ENCODE results near the gene SARM1. TPM values are rescaled to one million over a fixed set of nuclear protein-coding genes. Genes with fewer than 3 reads are reported as not detected.
A peak's percentile ranks its signal among the peaks of the same experiment; 100 is the strongest.

The SARM1 gene
- total RNA-seq, 5 donors from 2014 or later (not counting 1 experiment from before 2014, with no cell fraction given): 26.0 to 42.3 (median 37.9) TPM

DNA sequence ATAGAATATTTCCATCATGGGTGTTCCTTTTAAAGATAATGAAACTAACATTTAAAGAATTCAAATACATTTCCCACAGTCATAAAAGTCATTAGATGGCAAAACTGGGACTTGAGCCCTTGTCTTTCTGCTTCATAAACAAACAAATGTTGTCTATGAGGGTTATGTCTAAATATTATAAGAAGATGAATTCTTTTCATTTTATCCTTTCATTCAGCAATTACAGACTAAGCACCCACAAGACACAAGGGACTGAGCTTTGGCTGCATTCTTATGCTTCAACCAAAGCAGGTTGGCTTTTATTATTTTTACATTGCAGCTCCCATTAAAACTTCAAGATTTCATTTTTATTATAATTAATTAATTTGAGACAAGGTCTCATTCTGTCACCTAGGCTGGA, 14.9 kb downstream of the SARM1 start:
- Histone ChIP-seq H3K27me3 (replicated peaks in 1 of 2; ENCODE audit: control insufficient read depth in 2 of 2, extremely low read depth in 1 of 2, insufficient read depth in 2 of 2, low read length in 1 of 2) (peaks cover 4 to 8% of the 10 kb centered on the region in 2 experiments), H3K9me3 (no peaks in the 10 kb centered on the region), H3K36me3 (ENCODE audit: control insufficient read depth in 2 of 2, extremely low read depth in 1 of 2, insufficient read depth in 1 of 2, low read length in 1 of 2) (peaks cover 8 to 26% of the 10 kb centered on the region in 2 donors), H3K4me3 (ENCODE audit: control insufficient read depth in 1 of 2, extremely low read depth in 1 of 2, low read length in 1 of 2) (no peak overlapping the region), H3K27ac (ENCODE audit: low read length) (no peak overlapping the region), H3K4me1 (ENCODE audit: control insufficient read depth in 1 of 2, extremely low read depth in 1 of 2, insufficient read depth in 2 of 2, low read length in 2 of 2) (peaks cover 2 to 28% of the 10 kb centered on the region in 2 experiments)
- CTCF ChIA-PET: no interaction called here
- Mint-ChIP-seq H3K9me3 (no peaks in the 10 kb centered on the region), H3K4me1 (peaks cover 25 to 44% (median 35%) of the 10 kb centered on the region in 3 donors), H3K36me3 (peaks cover 29% of the 10 kb centered on the region), H3K27me3 (peaks cover 4 to 6% of the 10 kb centered on the region in 2 donors), H3K4me3 (no peak overlapping the region), H3K27ac (peak overlapping the region in 1 of 2 donors; percentile 49)
- no peak for ATAC-seq (replicated peaks in 1 of 4)
- POLR2A ChIA-PET: no interaction called here
- no peak for DNase-seq

DNA sequence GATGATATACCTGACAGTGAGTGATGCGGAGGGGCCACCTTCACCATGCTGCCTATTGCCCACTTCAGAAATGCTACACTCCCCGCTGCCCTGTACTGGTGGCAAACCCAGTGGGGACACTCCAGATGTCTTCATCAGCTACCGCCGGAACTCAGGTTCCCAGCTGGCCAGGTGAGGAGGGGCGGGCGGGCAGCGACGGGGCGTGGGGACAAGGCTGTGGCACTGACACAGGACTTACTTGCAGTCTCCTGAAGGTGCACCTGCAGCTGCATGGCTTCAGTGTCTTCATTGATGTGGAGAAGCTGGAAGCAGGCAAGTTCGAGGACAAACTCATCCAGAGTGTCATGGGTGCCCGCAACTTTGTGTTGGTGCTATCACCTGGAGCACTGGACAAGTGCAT, 16.6 kb downstream of the SARM1 start:
- no peak overlapping the region for H3K27ac Mint-ChIP-seq

DNA sequence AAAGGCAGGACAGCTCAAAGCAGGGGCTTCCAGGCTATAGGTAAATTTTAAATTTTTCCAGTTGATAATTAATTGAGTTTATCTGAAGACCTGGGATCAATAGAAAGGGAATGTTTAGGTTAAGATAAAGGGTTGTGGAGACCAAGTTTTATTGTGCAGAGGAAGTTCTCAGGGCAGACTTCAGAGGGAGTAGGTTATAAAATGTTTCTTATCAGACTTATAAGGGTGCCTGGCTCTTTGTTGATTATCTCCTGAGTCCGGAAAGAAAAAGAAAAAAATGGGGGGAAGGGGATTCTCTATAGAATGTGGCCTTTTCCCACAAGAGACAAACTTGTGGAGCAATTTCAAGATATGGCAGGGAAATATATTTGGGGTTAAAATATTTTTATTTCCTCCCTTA, 18.6 kb downstream of the SARM1 start:
- Histone ChIP-seq H3K4me1 (ENCODE audit: control insufficient read depth in 1 of 2, extremely low read depth in 1 of 2, insufficient read depth in 2 of 2, low read length in 2 of 2) (peaks cover 0 to 8% of the 10 kb centered on the region in 2 experiments), H3K9me3 (no peaks in the 10 kb centered on the region), H3K27me3 (replicated peaks in 1 of 2; ENCODE audit: control insufficient read depth in 2 of 2, extremely low read depth in 1 of 2, insufficient read depth in 2 of 2, low read length in 1 of 2) (no peaks in the 10 kb centered on the region), H3K36me3 (ENCODE audit: control insufficient read depth in 2 of 2, extremely low read depth in 1 of 2, insufficient read depth in 1 of 2, low read length in 1 of 2) (peaks cover 8 to 53% of the 10 kb centered on the region in 2 donors), H3K4me3 (ENCODE audit: control insufficient read depth in 1 of 2, extremely low read depth in 1 of 2, low read length in 1 of 2) (no peak overlapping the region), H3K27ac (ENCODE audit: low read length) (no peak overlapping the region)
- no peak overlapping the region for H3K4me3 Mint-ChIP-seq
- no CpG with 5 or more reads among the region's 1 CpG for WGBS (ENCODE audit: insufficient coverage)
- no peak overlapping the region for H3K27ac Mint-ChIP-seq
- no peak for DNase-seq
- ChIA-PET POLR2A (no interaction called here), CTCF (no interaction called here)
- no peaks in the 10 kb centered on the region for H3K9me3 Mint-ChIP-seq
- H3K27me3 Mint-ChIP-seq: no peaks in the 10 kb centered on the region
- ATAC-seq (replicated peaks in 1 of 4): no peak
- peaks cover 8 to 21% (median 13%) of the 10 kb centered on the region in 3 donors for H3K4me1 Mint-ChIP-seq
- peaks cover 39% of the 10 kb centered on the region for H3K36me3 Mint-ChIP-seq

More for the DNA sequence above, 16.6 kb downstream of the SARM1 start:
- no peak overlapping the region for H3K4me3 ChIP-seq (ENCODE audit: control insufficient read depth in 1 of 2, extremely low read depth in 1 of 2, low read length in 1 of 2)
- no peak for DNase-seq
- H3K27me3 ChIP-seq (replicated peaks in 1 of 2; ENCODE audit: control insufficient read depth in 2 of 2, extremely low read depth in 1 of 2, insufficient read depth in 2 of 2, low read length in 1 of 2): peaks cover 3 to 4% of the 10 kb centered on the region in 2 experiments
- H3K9me3 Mint-ChIP-seq: no peaks in the 10 kb centered on the region
- H3K4me1 ChIP-seq (ENCODE audit: control insufficient read depth in 1 of 2, extremely low read depth in 1 of 2, insufficient read depth in 2 of 2, low read length in 2 of 2): peaks cover 2 to 23% of the 10 kb centered on the region in 2 experiments
- H3K27ac ChIP-seq (ENCODE audit: low read length): no peak overlapping the region
- POLR2A ChIA-PET: interaction anchor here in 1 of 2 donors (1.3 kb wide), 1 partner anchor 21 kb away, joined by 3 read pairs; no protein-coding TSS in a partner anchor
- ATAC-seq (replicated peaks in 1 of 4): no peak
- WGBS (ENCODE audit: insufficient coverage): over 99% methylated on average over 11 of the region's 11 CpGs
- no peak overlapping the region for H3K4me3 Mint-ChIP-seq
- H3K36me3 Mint-ChIP-seq: peaks cover 27% of the 10 kb centered on the region
- H3K27me3 Mint-ChIP-seq: no peaks in the 10 kb centered on the region
- peaks cover 15 to 36% (median 26%) of the 10 kb centered on the region in 3 donors for H3K4me1 Mint-ChIP-seq
- no peaks in the 10 kb centered on the region for H3K9me3 ChIP-seq
- CTCF ChIA-PET: no interaction called here
- H3K36me3 ChIP-seq (ENCODE audit: control insufficient read depth in 2 of 2, extremely low read depth in 1 of 2, insufficient read depth in 1 of 2, low read length in 1 of 2): peaks cover 8 to 39% of the 10 kb centered on the region in 2 donors

DNA sequence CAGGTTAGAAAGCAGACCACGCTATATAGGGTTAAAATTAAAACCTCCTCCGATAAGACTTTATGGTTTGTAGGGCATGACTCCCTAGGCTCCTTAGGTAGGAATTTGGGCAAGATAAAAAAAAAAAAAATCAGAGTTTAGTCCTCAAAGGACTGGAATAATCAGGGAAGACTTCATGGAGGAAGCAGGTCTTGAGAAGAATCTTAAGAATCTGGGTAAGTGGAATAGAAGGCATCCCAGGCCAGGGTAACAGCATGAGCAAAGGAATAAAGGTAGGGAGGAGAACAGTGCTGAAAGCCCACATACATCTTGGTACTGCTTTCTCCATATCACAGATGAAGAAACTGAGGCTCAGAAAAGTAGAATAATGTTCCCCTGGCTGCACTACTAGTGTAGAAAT, 19.1 kb downstream of the SARM1 start:
- H3K9me3 Mint-ChIP-seq: no peaks in the 10 kb centered on the region
- H3K36me3 Mint-ChIP-seq: peaks cover 39% of the 10 kb centered on the region
- WGBS (ENCODE audit: insufficient coverage): no CpG with 5 or more reads among the region's 2 CpGs
- no peak overlapping the region for H3K27ac Mint-ChIP-seq
- no peaks in the 10 kb centered on the region for H3K27me3 Mint-ChIP-seq
- DNase-seq: no peak
- ChIA-PET POLR2A (no interaction called here), CTCF (no interaction called here)
- Histone ChIP-seq H3K27ac (ENCODE audit: low read length) (no peak overlapping the region), H3K4me3 (ENCODE audit: control insufficient read depth in 1 of 2, extremely low read depth in 1 of 2, low read length in 1 of 2) (no peak overlapping the region), H3K4me1 (ENCODE audit: control insufficient read depth in 1 of 2, extremely low read depth in 1 of 2, insufficient read depth in 2 of 2, low read length in 2 of 2) (peaks cover 0 to 4% of the 10 kb centered on the region in 2 experiments), H3K27me3 (replicated peaks in 1 of 2; ENCODE audit: control insufficient read depth in 2 of 2, extremely low read depth in 1 of 2, insufficient read depth in 2 of 2, low read length in 1 of 2) (no peaks in the 10 kb centered on the region), H3K9me3 (no peaks in the 10 kb centered on the region), H3K36me3 (ENCODE audit: control insufficient read depth in 2 of 2, extremely low read depth in 1 of 2, insufficient read depth in 1 of 2, low read length in 1 of 2) (peaks cover 8 to 57% of the 10 kb centered on the region in 2 donors)
- no peak overlapping the region for H3K4me3 Mint-ChIP-seq
- peaks cover 4 to 17% (median 9%) of the 10 kb centered on the region in 3 donors for H3K4me1 Mint-ChIP-seq
- ATAC-seq (replicated peaks in 1 of 4): no peak

DNA sequence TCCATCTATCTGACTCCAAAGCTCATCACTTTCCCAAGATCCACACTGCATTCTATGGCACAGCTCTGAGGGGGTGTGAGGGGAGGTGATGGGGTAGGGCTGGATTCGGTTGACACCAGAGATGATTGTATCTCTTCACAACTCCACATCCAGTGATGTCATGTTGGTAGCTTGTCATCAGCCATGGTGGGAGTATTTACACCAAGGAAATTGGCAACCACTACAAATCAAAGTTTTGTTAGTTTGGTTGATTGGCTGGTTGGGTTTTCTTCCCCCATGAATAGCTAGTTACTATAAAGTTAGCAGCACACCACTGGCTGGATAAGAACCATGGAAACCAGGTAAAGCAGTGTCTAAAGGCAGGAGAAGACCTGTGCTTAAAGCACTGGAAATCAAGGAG, 19.5 kb downstream of the SARM1 start:
- no peak overlapping the region for H3K27ac Mint-ChIP-seq
- ATAC-seq (replicated peaks in 1 of 4) (no peak), DNase-seq (no peak)
- H3K27me3 Mint-ChIP-seq: no peaks in the 10 kb centered on the region
- H3K4me1 Mint-ChIP-seq: peaks cover 2 to 13% (median 5%) of the 10 kb centered on the region in 3 donors
- ChIA-PET CTCF (no interaction called here), POLR2A (no interaction called here)
- no peak overlapping the region for H3K27ac ChIP-seq (ENCODE audit: low read length)
- H3K9me3 ChIP-seq: no peaks in the 10 kb centered on the region
- no peak overlapping the region for H3K4me3 ChIP-seq (ENCODE audit: control insufficient read depth in 1 of 2, extremely low read depth in 1 of 2, low read length in 1 of 2)
- no peak overlapping the region for H3K4me3 Mint-ChIP-seq
- H3K9me3 Mint-ChIP-seq: no peaks in the 10 kb centered on the region
- H3K27me3 ChIP-seq (replicated peaks in 1 of 2; ENCODE audit: control insufficient read depth in 2 of 2, extremely low read depth in 1 of 2, insufficient read depth in 2 of 2, low read length in 1 of 2): no peaks in the 10 kb centered on the region
- H3K36me3 Mint-ChIP-seq: peaks cover 39% of the 10 kb centered on the region
- WGBS (ENCODE audit: insufficient coverage): no CpG with 5 or more reads among the region's 1 CpG
- peaks cover 0 to under 1% of the 10 kb centered on the region in 2 experiments for H3K4me1 ChIP-seq (ENCODE audit: control insufficient read depth in 1 of 2, extremely low read depth in 1 of 2, insufficient read depth in 2 of 2, low read length in 2 of 2)
- H3K36me3 ChIP-seq (ENCODE audit: control insufficient read depth in 2 of 2, extremely low read depth in 1 of 2, insufficient read depth in 1 of 2, low read length in 1 of 2): peaks cover 8 to 61% of the 10 kb centered on the region in 2 donors

DNA sequence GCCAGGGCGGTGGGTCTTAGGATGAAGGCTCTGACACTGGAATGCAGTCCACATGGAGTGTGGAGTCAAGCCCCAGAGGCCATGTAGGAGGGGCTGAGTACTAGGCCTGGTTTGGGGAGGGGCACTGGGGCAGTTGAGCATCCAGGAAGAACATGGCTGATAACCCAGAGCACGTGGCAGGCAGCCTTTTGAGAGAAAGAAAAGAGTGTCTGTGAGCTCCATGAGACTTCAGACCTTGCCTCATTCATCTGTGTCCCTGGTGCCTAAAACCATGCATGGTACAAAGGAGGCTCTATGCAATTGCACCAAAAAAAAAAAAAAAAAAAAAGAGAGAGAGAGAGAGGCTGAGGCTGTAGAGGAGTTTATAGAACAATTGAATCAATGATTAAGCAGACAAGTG, 19.9 kb downstream of the SARM1 start:
- H3K4me1 ChIP-seq (ENCODE audit: control insufficient read depth in 1 of 2, extremely low read depth in 1 of 2, insufficient read depth in 2 of 2, low read length in 2 of 2): no peaks in the 10 kb centered on the region
- ATAC-seq (replicated peaks in 1 of 4): no peak
- no peak overlapping the region for H3K27ac ChIP-seq (ENCODE audit: low read length)
- no peaks in the 10 kb centered on the region for H3K27me3 ChIP-seq (replicated peaks in 1 of 2; ENCODE audit: control insufficient read depth in 2 of 2, extremely low read depth in 1 of 2, insufficient read depth in 2 of 2, low read length in 1 of 2)
- no peak overlapping the region for H3K4me3 ChIP-seq (ENCODE audit: control insufficient read depth in 1 of 2, extremely low read depth in 1 of 2, low read length in 1 of 2)
- ChIA-PET POLR2A (no interaction called here), CTCF (interaction anchor here in 1 of 2 donors (0.7 kb wide), 2 partner anchors 13 to 225 kb away, joined by 3 read pairs; no protein-coding TSS in a partner anchor)
- 75% methylated on average over 2 of the region's 2 CpGs for WGBS (ENCODE audit: insufficient coverage)
- Mint-ChIP-seq H3K4me3 (no peak overlapping the region), H3K4me1 (peaks cover 0 to 12% (median 2%) of the 10 kb centered on the region in 3 donors), H3K9me3 (no peaks in the 10 kb centered on the region), H3K27me3 (no peaks in the 10 kb centered on the region), H3K36me3 (peaks cover 39% of the 10 kb centered on the region), H3K27ac (no peak overlapping the region)
- H3K36me3 ChIP-seq (ENCODE audit: control insufficient read depth in 2 of 2, extremely low read depth in 1 of 2, insufficient read depth in 1 of 2, low read length in 1 of 2): peaks cover 8 to 65% of the 10 kb centered on the region in 2 donors
- no peak for DNase-seq
- H3K9me3 ChIP-seq: no peaks in the 10 kb centered on the region

DNA sequence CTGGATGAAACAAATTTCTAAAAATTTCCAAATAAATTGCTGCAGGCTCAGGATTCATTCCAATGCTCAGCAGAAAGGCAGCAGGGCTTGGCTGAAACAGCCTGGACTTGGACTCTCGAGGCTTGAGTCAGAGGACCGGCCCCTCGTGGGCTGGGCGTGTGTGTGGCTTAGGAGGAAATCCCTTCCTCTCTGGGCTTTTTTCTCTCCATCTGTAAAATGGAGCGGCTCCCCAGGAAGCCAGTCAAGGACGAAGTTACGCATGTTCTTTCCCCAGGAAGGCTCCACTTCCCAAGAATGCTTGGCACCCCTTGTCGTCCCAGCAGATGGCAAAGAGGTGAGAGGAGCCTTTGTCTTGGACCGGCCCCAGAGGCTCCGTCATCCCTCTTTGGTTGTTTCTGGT, 21.0 kb downstream of the SARM1 start:
- no peaks in the 10 kb centered on the region for H3K9me3 ChIP-seq
- ChIA-PET POLR2A (no interaction called here), CTCF (no interaction called here)
- H3K27me3 ChIP-seq (replicated peaks in 1 of 2; ENCODE audit: control insufficient read depth in 2 of 2, extremely low read depth in 1 of 2, insufficient read depth in 2 of 2, low read length in 1 of 2): no peaks in the 10 kb centered on the region
- 92% methylated on average over 2 of the region's 10 CpGs for WGBS (ENCODE audit: insufficient coverage)
- H3K27me3 Mint-ChIP-seq: no peaks in the 10 kb centered on the region
- H3K27ac Mint-ChIP-seq: no peak overlapping the region
- no peak overlapping the region for H3K27ac ChIP-seq (ENCODE audit: low read length)
- H3K36me3 Mint-ChIP-seq: peaks cover 41% of the 10 kb centered on the region
- H3K4me3 Mint-ChIP-seq: no peak overlapping the region
- no peak for DNase-seq
- no peaks in the 10 kb centered on the region for H3K4me1 ChIP-seq (ENCODE audit: control insufficient read depth in 1 of 2, extremely low read depth in 1 of 2, insufficient read depth in 2 of 2, low read length in 2 of 2)
- no peak for ATAC-seq (replicated peaks in 1 of 4)
- H3K4me3 ChIP-seq (ENCODE audit: control insufficient read depth in 1 of 2, extremely low read depth in 1 of 2, low read length in 1 of 2): no peak overlapping the region
- peaks cover 0 to 10% (median 2%) of the 10 kb centered on the region in 3 donors for H3K4me1 Mint-ChIP-seq
- no peaks in the 10 kb centered on the region for H3K9me3 Mint-ChIP-seq
- peaks cover 6 to 71% of the 10 kb centered on the region in 2 donors for H3K36me3 ChIP-seq (ENCODE audit: control insufficient read depth in 2 of 2, extremely low read depth in 1 of 2, insufficient read depth in 1 of 2, low read length in 1 of 2)

All from T-cell (primary cell).